GM18873 (cell line): ENCODE results near the gene RESP18.

Source experiments
- ATAC-seq: cut with Tn5 transposase; IDR thresholded peaks from one replicate; pipeline ENCODE4 v1.9.1; 2021; ENCODE audit warnings: mild to moderate bottlenecking, moderate library complexity, moderate number of reproducible peaks; ENCODE audit not compliant: unreplicated experiment, low FRiP score

The RESP18 gene

DNA sequence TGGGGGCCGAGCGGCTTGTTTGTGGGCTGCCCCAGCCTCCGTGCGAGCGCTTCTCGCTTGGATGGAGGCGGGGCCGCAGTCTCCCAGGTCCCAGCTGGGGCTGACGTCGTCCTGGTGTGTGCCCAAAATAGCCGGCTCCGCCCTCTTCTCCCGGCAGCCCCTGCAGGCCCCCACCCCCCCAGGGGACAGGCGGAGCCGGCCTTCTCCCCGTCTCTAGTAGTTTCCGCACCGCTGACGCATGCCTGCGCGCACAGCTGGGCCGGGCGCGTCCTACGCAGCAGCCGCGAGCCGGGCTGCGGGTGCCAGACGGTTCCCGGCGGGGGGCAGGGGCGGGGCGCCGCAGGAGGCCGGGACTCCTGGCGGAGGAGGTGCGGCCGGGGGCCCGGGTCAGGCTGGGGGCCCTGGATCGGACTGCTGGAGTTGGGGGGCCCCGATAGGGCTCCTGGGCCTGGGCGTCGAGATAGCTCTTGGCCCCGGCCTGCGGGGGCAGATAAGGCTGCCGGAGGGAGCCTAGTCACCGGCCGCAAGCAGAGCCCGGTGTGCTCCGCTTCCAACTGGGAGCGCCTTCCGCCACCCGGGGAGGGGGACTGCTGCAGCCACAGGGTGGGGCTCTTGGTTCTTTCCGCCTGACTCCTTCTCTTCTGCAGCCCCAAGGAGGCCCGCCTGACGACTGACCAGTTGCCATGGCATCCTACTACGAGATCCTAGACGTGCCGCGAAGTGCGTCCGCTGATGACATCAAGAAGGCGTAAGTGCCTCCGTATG is 53.2 kb downstream of the RESP18 start, which contains the start of gene DNAJB2:
TSS of gene DNAJB2 (plus strand) at position 216 of the 765 bp plus-strand sequence. CDS start at position 684, 468 bp downstream.
- peak; percentile 83 for ATAC-seq

DNA sequence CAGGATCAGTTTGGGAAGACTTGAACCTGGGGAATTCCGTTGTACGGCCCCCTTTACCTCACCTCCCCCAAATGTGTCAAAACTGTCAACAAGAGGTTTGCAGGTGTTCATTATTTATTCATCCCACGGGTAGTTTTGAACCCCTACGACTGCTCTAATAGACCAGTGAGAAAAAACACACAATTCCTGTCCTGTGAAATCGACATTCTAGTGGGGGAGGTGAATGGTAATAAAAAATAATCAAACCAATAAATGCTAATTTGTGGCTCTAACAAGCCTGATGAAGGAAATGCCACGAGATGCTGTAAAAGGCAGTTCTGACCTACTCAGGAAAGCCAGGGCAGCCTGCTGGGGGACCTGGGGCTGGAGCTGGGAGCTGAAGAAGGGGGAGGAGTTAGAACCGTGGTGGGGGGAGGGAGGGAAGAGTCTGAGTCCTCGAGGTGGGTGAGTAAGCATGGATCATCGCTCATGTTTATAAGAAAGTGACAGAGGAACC is 53.8 kb downstream of the RESP18 start:
- ATAC-seq = no peak

DNA sequence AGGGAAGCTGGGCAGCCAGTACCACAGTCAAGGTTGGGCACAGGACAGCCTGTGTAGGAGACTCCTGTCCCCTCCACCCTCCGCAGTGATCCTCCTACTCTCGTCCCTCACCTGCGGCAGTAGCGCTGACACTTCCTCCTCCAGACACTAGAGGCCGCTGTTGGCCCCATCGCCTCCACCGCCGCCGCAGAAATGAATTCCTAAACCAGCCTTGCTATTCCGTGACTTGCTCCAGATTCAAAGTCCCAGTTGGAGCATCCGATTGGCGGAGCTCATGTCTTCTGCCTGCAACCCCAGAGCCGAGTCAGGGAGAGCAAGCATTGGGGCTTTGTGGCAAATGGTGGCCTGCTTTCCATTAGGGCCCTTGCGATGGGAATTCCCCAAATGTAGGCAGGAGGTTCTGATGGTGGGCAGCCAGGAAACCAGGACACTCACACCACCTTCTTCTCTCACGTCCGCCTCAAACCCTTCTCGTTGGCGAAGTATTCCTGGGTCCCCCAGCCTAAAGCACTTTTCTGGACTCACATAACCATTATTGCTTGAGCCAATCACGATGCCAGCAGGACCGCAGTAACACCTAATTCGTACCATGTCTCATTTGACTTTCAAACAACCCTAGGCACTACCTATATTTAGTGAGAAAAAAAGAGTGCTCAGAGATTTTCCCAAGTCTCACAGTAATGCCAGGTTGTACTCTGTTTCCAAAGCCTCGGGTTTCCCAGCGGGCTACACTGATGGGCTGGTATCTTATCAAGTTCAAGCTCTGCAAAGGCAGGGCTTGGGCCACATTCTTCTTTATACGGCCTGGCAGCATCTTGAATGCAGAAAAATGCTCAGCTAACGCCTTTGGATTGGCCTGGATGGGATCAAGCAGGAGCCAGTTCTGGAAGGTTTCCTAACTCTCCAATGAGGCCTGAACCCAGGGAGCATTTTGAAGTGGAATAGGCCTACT is 54.6 kb downstream of the RESP18 start:
- peak; percentile 29 for ATAC-seq
